ENCODE data around the gene NCEH1.

NCEH1 gene

DNA sequence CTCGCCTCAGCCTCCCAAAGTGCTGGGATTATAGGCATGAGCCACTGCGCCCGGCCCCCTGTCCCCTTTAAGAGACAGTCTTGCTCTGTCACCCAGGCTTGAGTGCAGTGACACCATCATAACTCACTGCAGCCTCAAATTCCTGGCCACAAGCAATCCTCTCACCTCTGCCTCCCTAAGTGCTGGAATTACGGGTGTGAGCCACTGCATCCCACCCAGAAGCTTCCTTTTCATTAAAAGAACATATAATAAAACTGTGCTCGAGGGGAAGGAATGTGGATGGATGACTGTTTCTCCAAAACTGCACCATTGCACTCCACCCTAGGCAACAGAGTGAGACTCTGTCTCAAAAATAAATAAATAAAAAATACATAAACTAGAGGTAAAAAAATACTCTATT is 70.1 kb downstream of the NCEH1 start:
- no peak for DNase-seq

DNA sequence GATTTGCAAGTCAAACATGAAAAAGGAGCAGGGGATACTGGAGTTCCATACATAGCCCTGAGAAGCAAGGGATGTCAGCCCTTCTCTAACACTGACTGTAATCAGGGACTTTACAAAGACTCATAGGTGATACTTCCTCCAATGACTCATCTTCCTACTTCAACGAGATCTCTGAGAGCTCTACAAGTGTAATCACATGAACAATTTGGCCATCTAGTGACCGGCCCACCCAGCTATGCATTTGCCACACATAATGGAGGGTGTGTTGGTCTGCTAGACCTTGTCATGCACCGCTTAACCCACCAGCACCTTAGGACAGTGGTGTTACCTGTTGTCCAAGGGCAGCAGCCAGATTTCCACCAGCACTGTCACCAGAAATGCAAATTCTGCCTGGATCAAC is 75.3 kb downstream of the NCEH1 start:
- DNase-seq: no peak

- DNase-seq: no peak
Measured at GRCh38 chr3:172634948-172635347, 75.9 kb downstream of the NCEH1 start.

GRCh38 chr3:172630316-172630715 is 80.6 kb downstream of the NCEH1 start:
- DNase-seq: no peak

DNA sequence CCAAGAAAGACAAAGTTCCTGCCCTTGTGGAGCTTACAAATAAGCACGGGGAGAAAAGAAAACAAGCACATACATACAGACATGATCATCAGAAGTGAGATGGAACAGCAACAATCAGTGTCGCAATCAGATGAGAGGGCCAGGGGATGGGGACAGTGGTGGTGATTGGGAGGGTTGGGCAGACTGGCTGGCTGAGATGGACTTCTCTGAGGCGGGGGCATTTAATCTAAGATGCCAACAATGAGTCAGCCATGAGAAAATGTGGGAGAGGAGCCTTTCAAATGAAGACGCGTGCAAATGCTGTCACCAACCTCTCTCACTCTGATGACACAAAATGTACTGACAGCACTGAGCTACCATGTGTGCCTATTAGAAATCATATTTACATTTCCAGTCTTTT is 81.4 kb downstream of the NCEH1 start:
- DNase-seq: no peak

DNA sequence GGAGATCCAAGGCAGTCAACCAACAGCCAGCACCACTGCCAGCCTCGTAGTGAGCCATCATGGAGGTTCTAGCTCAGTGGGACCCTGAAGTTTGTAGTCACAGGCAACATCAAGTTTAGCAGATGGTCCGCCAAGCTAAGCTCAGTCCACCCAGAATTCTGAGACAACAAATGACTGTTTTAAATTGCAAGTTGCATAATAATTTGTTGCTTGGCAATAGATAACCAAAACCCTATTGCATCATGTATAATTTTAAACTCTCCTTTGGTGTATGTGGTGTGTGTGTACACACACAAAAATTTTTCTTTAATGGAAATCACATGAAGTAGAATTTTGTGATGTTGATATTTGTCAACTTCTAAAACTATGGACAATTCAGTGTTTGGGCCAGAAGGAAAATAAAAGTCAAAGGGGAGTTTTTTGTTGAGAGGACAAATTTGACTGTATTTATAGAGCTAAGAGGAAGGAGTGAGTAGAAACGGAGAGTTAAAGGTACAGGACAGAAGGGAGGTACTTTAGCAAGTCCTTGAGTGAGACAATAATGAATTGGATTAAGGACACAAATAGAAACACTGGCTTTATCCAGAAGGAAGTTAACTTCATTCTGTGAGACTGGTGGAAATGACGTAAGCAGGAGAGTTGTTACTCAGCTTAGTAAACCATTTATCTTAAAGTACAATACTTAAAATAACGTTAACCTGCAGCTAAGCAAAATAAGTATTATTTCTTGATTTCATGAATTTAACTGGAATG is 83.6 kb downstream of the NCEH1 start:
- DNase-seq: no peak

- DNase-seq: no peak
Measured at GRCh38 chr3:172626021-172626640, 84.7 kb downstream of the NCEH1 start.

GRCh38 chr3:172625404-172625803 is 85.5 kb downstream of the NCEH1 start:
- DNase-seq: no peak

DNA sequence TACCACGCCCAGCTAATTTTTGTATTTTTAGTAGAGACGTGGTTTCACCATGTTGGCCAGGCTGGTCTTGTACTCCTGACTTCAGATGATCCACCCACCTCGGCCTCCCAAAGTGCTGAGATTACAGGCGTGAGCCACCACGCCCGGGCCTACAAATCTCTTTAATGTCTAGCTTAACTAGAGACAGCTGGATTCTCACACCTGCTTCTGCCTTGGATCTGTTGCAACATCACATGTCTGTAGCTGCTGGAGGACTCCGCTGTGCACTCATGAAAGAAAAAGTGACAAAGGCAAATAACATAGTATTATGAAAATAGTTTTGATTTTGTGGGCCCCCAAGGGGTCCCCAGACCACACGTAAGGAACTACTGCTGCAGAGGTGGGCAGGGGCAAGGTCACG is 85.9 kb downstream of the NCEH1 start:
- no peak for DNase-seq

DNA sequence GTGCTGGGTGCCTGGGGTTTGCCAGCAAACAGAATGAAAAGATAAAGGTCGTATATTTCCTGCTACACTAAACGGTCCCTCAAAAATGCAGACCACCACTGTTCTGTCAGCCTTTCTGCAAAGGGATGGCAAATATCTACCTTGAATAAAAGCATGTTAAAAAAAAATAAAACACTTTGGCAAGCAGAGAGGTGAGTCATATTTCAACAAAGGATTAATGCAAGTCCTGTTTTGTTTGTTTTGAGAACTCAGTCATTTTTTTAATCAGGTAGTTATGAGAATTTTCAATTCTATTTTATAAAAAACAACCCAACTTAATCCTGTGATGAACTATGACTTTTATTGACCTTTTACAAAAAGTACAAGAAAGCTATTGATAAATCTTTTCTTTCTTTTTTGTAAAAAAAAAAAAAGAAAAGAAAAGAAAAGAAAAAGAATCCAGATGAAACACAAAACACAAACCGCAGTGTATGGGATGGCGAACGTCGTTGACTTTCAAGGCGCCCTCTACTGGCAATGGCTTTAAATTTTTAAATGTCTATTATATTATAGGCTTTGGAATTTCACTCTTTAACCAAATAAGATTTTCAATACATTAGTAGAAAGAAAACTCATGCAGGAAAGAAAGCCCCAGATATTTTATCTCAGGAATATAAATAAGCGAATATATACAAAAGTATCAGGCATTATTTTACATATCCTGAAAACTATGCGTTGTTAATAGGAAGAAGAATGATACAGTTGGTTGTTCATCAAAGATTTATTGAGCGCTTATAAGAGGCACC is 87.8 kb downstream of the NCEH1 start:
- DNase-seq: no peak

DNA sequence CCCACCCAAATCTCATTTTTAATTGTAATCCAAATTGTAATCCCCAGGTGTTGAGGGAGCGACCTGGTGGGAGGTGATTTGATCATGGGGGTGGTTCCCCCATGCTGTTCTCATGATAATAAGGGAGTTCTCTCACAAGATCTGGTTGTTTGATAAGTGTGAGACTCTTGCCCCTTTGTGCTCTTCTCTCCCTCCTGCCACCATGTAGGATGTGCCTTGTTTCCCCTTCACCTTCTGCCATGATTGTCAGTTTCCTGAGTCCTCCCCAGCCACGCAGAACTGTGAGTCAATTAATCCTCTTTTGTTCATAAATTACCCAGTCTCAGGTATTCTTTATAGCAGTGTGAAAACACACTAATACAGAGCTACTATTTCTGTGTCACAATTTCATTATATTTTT is 88.7 kb downstream of the NCEH1 start:
- no peak for DNase-seq

- DNase-seq: no peak
Measured at GRCh38 chr3:172617976-172618375, 92.9 kb downstream of the NCEH1 start.

GRCh38 chr3:172617013-172617706 is 93.7 kb downstream of the NCEH1 start:
- no peak for DNase-seq

GRCh38 chr3:172616031-172616461 is 94.8 kb downstream of the NCEH1 start:
- DNase-seq: no peak

- DNase-seq: no peak
Measured at GRCh38 chr3:172615296-172615695, 95.6 kb downstream of the NCEH1 start.

DNA sequence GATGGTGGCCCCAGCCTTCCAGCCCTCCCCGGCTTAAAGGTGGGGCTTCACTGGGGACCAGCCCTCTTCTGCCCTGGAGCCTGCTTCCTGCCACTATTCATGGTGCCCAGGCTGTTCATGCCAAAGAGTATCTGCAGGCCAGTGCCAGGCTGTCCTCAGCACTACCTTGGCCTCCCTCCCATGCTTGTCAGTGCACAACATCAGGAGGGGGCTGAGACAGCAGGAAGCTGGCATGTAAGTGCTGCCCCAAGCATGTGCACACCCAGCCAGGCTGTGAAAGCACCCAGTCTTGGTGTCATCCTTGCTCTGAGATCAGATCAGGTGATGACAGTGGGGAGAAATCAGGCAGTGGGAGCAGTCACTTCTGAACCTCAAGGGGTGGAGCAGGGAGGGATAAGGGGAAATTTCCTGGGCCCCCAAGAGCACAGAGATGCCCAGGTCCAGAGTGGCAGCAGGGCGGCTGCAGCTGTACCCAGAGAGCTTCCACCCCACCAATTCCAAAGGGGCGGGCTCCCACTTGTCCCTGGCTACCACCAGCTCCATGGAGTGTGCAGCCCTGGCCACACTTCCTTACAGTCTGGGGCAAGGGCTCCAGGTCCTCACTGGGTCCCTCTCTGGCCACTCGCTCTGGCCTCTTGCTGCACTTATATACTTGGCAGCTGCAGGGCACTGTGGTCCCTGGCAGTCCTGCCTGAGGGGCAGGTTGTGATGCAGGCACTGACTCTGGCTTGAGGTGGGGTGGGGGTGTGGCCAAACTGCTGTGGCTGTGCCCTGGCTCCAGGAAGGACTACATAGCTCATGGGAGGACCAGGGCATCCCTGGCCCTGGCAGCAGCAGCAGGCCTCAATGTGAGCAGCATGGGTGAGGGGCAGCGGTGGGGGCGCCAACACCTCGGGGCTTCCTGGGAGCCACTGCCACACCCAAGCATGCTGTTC is 96.3 kb downstream of the NCEH1 start:
- DNase-seq: no peak

DNA sequence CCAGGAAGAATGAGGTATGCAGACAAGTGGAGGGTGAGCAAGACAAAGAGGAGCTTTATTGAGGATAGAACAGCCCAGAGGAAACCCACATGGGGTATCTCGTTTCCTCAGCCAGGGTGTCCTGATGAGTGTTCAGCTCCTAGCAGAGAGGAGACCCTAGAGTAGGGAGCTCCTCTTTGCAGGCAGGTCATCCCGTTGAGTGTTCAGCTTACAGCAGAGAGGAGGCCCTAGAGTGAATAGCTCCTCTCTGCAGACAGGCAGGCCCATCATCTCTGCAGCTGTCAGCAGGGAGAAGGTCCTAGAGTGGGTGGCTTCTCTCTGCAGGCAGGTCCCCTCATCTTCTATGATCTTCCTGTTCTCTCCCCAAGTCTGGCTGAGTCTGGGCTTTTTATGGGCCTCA is 97.0 kb downstream of the NCEH1 start:
- no peak for DNase-seq

- DNase-seq: no peak
Measured at GRCh38 chr3:172612871-172613678, 97.8 kb downstream of the NCEH1 start.

DNA sequence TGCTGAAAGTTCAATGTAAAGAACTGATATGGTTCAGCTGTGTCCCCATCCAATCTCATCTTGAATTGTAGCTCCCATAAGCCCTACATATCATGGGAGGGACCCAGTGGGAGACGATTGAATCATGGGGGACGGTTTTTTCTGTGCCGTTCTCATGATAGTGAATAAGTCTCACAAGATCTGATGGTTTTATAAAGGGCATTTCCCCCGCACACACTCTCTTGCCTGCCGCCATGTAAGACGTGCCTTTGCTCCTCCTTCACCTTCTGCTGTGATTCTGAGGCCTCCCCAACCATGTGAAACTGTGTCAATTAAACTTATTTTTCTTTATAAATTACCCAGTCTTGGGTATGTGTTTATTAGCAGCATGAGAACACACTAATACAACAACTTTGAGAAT is 101.1 kb downstream of the NCEH1 start:
- DNase-seq: no peak

GRCh38 chr3:172608575-172608974 is 102.3 kb downstream of the NCEH1 start:
- DNase-seq: no peak
